ENCODE measurements around the gene CADPS2. TPM values are rescaled to one million over a fixed set of nuclear protein-coding genes. Genes with fewer than 3 reads are reported as not detected.

CADPS2 gene
- total RNA-seq, 1 experiment from 2014 or later: 12.2 TPM

DNA sequence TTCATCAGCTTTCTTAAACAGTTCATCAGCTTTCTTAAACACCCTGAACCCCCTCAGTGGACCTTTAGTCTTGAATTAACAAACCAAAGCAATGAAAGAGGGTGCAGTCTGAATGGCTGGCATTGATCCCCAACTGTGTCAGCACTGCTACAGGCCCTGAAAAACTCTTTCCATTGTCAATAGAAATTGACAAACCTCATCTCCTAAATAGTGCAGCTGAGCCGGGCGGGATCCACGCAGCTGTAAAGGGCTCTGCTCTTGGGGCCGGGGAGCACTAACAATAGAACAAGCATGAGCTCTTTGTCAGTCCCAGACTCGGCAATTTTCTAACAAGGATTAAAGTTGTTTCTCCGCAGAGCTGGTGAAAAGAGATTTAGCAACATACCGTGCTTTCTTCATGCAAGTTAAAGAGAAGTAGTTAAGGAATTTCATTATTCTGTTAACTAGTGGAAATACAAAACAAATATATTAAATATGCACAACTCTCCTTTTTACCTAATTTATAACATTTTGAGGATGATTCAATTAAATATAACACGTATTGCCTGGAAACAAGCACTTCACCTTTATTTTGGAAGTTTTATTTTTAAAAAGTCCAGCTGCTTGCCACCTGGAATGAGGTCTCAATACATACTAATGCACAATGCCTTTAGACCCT lies 557.0 kb downstream of the CADPS2 start:
- ChIA-PET CTCF (interaction anchor here (0.8 to 1.6 kb wide), 7 partner anchors 9 to 204 kb away, joined by 3 to 6 read pairs (median 4); no protein-coding TSS in a partner anchor), POLR2A (no interaction called here)
- H3K4me3 Mint-ChIP-seq: peak overlapping the region; percentile 36; the same call in 1 of the 2 replicates
- H3K27me3 Mint-ChIP-seq (ENCODE audit: low read depth): no peaks in the 10 kb centered on the region
- H3K36me3 Mint-ChIP-seq: no peaks in the 10 kb centered on the region
- no peaks in the 10 kb centered on the region for H3K9me3 Mint-ChIP-seq
- ATAC-seq (peak; percentile 93), DNase-seq (ENCODE audit: low spot score) (peak; percentile 58)
- H3K27ac Mint-ChIP-seq: peak overlapping the region; percentile 24; the same call in 1 of the 2 replicates
- H3K4me1 Mint-ChIP-seq: peaks cover 49% of the 10 kb centered on the region
- TF ChIP-seq GTF2I (CRISPR knock-in tag; conservative IDR thresholded peaks at IDR 0.05) (no peak; the same call in 1 of the 2 replicates), ETV6 (CRISPR knock-in tag; IDR thresholded peaks at IDR 0.05) (peak; percentile 30; the same call in 1 of the 2 replicates), JAZF1 (CRISPR knock-in tag; IDR thresholded peaks at IDR 0.05) (no peak)

- Mint-ChIP-seq H3K9me3 (no peaks in the 10 kb centered on the region), H3K4me3 (no peak overlapping the region), H3K4me1 (peaks cover 49% of the 10 kb centered on the region), H3K36me3 (no peaks in the 10 kb centered on the region), H3K27me3 (ENCODE audit: low read depth) (no peaks in the 10 kb centered on the region), H3K27ac (no peak overlapping the region)
- POLR2A ChIA-PET: no interaction called here
- CTCF ChIA-PET: interaction anchor here (1.6 kb wide), 1 partner anchor 130 kb away, joined by 5 read pairs; no protein-coding TSS in a partner anchor
- ATAC-seq: no peak
- TF ChIP-seq SMAD3 (CRISPR knock-in tag; IDR thresholded peaks at IDR 0.05; ENCODE audit: borderline replicate concordance) (no peak), ATF3 (CRISPR knock-in tag; conservative IDR thresholded peaks at IDR 0.05) (no peak), CREM (CRISPR knock-in tag; IDR thresholded peaks at IDR 0.05) (no peak), ZNF512 (CRISPR knock-in tag; IDR thresholded peaks at IDR 0.05; ENCODE audit: borderline replicate concordance) (no peak), MYBL2 (CRISPR knock-in tag; IDR thresholded peaks at IDR 0.05) (no peak), CDX4 (CRISPR knock-in tag; IDR thresholded peaks at IDR 0.05; ENCODE audit: borderline replicate concordance) (no peak), MXD4 (CRISPR knock-in tag; IDR thresholded peaks at IDR 0.05; ENCODE audit: borderline replicate concordance) (no peak), ETV6 (CRISPR knock-in tag; IDR thresholded peaks at IDR 0.05) (no peak), CREB1 (CRISPR knock-in tag; IDR thresholded peaks at IDR 0.05) (no peak), ZNF416 (CRISPR knock-in tag; IDR thresholded peaks at IDR 0.05) (no peak)
- TF ChIP-seq, protein P1, sequence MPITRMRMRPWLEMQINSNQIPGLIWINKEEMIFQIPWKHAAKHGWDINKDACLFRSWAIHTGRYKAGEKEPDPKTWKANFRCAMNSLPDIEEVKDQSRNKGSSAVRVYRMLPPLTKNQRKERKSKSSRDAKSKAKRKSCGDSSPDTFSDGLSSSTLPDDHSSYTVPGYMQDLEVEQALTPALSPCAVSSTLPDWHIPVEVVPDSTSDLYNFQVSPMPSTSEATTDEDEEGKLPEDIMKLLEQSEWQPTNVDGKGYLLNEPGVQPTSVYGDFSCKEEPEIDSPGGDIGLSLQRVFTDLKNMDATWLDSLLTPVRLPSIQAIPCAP (CRISPR knock-in tag; IDR thresholded peaks at IDR 0.05): no peak
- TF ChIP-seq, protein P2, sequence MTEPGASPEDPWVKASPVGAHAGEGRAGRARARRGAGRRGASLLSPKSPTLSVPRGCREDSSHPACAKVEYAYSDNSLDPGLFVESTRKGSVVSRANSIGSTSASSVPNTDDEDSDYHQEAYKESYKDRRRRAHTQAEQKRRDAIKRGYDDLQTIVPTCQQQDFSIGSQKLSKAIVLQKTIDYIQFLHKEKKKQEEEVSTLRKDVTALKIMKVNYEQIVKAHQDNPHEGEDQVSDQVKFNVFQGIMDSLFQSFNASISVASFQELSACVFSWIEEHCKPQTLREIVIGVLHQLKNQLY (CRISPR knock-in tag; IDR thresholded peaks at IDR 0.05): no peak
- TF ChIP-seq, protein P3, sequence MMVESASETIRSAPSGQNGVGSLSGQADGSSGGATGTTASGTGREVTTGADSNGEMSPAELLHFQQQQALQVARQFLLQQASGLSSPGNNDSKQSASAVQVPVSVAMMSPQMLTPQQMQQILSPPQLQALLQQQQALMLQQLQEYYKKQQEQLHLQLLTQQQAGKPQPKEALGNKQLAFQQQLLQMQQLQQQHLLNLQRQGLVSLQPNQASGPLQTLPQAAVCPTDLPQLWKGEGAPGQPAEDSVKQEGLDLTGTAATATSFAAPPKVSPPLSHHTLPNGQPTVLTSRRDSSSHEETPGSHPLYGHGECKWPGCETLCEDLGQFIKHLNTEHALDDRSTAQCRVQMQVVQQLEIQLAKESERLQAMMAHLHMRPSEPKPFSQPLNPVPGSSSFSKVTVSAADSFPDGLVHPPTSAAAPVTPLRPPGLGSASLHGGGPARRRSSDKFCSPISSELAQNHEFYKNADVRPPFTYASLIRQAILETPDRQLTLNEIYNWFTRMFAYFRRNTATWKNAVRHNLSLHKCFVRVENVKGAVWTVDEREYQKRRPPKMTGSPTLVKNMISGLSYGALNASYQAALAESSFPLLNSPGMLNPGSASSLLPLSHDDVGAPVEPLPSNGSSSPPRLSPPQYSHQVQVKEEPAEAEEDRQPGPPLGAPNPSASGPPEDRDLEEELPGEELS (CRISPR knock-in tag; IDR thresholded peaks at IDR 0.05): no peak
- TF ChIP-seq, protein P4, sequence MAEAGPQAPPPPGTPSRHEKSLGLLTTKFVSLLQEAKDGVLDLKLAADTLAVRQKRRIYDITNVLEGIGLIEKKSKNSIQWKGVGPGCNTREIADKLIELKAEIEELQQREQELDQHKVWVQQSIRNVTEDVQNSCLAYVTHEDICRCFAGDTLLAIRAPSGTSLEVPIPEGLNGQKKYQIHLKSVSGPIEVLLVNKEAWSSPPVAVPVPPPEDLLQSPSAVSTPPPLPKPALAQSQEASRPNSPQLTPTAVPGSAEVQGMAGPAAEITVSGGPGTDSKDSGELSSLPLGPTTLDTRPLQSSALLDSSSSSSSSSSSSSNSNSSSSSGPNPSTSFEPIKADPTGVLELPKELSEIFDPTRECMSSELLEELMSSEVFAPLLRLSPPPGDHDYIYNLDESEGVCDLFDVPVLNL (CRISPR knock-in tag; IDR thresholded peaks at IDR 0.05; ENCODE audit: borderline replicate concordance, low read depth): no peak
- TF ChIP-seq, protein P5, sequence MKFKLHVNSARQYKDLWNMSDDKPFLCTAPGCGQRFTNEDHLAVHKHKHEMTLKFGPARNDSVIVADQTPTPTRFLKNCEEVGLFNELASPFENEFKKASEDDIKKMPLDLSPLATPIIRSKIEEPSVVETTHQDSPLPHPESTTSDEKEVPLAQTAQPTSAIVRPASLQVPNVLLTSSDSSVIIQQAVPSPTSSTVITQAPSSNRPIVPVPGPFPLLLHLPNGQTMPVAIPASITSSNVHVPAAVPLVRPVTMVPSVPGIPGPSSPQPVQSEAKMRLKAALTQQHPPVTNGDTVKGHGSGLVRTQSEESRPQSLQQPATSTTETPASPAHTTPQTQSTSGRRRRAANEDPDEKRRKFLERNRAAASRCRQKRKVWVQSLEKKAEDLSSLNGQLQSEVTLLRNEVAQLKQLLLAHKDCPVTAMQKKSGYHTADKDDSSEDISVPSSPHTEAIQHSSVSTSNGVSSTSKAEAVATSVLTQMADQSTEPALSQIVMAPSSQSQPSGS (CRISPR knock-in tag; IDR thresholded peaks at IDR 0.05; ENCODE audit: borderline replicate concordance, low read depth): no peak
- DNase-seq (ENCODE audit: low spot score): no peak
Observed at GRCh38 chr7:122327969-122328368, 558.3 kb downstream of the CADPS2 start.

Measured in WTC11 (cell line).